SKM-1 treated with dmso at 0.1 percent for 144 hours (cell line): ENCODE data around the gene SPRED2.
A peak's percentile ranks its signal among the peaks of the same experiment; 100 is the strongest.

Experiments used
- DNase-seq: peaks from one replicate; lab custom pipeline; 2025; ENCODE audit not compliant: unreplicated experiment; lab: John Stamatoyannopoulos, UW

Gene SPRED2

DNA sequence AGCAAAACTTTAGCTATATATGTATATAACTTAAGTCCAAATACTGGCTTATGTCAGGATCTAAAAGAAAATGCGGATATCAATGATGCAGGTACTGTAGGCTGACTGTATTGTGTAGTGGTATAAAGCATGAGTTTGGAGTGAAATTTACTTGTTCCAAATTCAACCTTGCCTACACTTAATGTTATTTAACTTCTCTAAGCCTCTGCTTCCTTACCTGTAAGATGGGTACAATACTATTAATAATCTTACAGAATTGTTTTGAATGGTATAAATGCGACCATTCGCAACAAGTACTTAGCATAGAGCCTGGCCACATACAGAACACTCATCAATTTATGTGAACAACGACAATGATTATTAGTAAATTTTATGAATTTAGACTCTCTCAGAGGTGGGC lies 62.4 kb downstream of the SPRED2 start:
- no peak for DNase-seq

DNA sequence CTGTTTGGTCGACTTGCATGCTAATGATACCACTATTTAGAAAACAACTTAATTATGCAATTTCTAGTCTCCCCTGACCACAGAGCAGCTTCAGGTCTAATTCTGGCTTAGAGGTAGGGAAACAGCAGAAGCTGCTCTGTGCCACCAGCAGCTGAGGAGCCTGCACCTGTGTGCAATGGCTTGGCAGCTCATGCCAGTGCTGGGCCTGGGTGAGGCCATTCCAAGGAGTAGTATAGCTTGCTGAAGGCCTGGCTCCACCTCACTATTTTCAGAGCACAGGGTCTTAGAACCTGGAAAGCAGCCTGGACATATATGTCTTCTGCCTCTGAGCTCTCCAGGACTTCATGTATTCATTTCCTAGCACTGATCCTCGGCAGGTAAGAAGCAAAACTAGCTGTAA lies 62.8 kb downstream of the SPRED2 start:
- DNase-seq: no peak

DNA sequence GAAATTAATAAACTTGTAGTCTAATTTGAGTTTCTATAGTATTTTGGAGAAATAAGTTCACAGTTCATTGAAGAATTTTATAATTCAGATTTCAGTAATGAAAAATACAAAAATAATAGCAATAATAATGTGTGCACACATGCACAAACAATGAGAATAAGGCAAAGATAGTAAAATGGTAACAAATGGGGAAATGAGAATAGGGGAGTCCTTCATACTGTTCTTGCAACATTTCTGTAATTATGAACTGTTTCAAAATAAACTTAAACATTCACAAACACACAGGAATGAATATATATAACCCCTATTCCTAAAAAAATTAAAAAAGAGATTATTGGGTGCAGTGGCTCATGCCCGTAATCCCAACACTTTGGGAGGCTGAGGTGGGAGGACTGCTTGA lies 63.9 kb downstream of the SPRED2 start:
- DNase-seq: no peak

GRCh38 chr2:65367524-65367923 lies 64.9 kb downstream of the SPRED2 start:
- DNase-seq: no peak

- DNase-seq: peak; percentile 8
Measured at GRCh38 chr2:65366595-65367125, 65.7 kb downstream of the SPRED2 start.

GRCh38 chr2:65364986-65365733 lies 67.2 kb downstream of the SPRED2 start:
- no peak for DNase-seq

GRCh38 chr2:65363879-65364666 lies 68.3 kb downstream of the SPRED2 start:
- no peak for DNase-seq

DNA sequence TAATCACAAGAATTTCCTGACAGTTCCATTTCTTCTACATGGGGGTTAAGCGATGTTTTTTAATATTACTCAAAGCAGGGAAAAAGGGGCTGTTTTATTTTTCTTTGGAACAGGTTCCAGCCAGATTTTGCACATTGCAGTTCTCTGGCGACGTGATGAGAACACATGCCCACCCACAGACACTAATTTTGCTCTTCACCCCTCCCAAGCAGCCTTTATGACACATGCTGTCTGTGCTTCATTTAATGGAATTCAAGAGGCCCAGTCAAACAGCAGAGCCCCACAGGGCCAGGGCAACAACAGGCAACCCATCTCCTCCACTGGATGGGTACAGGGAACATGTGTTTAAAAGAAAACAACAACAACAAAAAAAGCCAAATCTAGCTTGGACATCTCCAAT lies 70.8 kb downstream of the SPRED2 start:
- no peak for DNase-seq

DNA sequence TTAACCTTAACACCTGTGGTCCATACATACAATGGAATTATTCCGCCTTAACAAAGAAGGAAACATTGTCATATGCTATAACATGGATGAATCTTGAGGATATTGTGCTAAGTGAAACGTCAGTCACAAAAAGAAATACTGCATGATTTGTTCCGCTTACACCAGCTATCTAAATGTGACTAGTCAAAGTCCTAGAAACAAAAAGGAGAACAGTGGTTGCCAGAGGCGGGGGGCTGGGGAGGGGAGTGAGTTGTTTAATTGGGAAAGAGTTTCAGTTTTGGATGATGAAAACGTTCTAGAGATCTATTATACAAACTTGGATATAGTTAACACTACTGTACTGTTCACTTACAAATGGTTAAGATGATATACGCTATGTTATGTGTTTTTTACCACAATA lies 72.0 kb downstream of the SPRED2 start:
- DNase-seq: no peak

GRCh38 chr2:65358678-65359400 lies 73.6 kb downstream of the SPRED2 start:
- DNase-seq: no peak

- no peak for DNase-seq
Measured at GRCh38 chr2:65357959-65358294, 74.5 kb downstream of the SPRED2 start.

- no peak for DNase-seq
Measured at GRCh38 chr2:65357095-65357958, 75.1 kb downstream of the SPRED2 start.

DNA sequence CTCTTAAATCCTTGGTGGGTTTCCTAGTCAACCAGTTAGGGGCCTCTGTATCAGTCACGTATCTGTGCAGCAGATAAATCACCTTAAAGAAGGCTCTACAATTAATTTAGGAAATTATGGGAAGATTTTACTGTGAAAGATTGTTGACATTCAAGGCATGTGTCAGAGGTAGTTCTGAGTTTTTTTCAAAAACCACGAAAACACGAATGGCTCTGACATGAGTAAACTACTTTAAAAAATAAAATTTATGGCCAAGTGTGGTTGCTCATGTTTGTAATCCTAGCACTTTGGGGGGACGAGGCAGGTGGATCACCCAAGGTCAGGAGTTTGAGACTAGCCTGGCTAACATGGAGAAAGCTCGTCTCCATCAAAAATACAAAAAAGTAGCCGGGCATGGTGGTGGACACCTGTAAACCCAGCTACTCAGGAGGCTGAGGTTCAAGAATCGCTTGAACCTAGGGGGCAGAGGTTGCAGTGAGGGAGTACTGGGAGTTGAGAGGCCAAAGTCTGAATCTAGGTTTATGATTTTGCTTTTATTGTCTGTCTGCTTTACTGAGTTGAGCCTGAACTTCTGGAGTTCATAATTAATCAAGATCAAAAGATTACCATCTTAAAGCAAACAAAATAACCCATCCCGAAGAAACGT lies 77.1 kb downstream of the SPRED2 start:
- DNase-seq: no peak

GRCh38 chr2:65354773-65355172 lies 77.6 kb downstream of the SPRED2 start:
- DNase-seq: no peak

- DNase-seq: peak; percentile 8
Measured at GRCh38 chr2:65353927-65354326, 78.5 kb downstream of the SPRED2 start.

GRCh38 chr2:65353046-65353445 lies 79.4 kb downstream of the SPRED2 start:
- no peak for DNase-seq

- DNase-seq: no peak
Measured at GRCh38 chr2:65351948-65352595, 80.3 kb downstream of the SPRED2 start.

DNA sequence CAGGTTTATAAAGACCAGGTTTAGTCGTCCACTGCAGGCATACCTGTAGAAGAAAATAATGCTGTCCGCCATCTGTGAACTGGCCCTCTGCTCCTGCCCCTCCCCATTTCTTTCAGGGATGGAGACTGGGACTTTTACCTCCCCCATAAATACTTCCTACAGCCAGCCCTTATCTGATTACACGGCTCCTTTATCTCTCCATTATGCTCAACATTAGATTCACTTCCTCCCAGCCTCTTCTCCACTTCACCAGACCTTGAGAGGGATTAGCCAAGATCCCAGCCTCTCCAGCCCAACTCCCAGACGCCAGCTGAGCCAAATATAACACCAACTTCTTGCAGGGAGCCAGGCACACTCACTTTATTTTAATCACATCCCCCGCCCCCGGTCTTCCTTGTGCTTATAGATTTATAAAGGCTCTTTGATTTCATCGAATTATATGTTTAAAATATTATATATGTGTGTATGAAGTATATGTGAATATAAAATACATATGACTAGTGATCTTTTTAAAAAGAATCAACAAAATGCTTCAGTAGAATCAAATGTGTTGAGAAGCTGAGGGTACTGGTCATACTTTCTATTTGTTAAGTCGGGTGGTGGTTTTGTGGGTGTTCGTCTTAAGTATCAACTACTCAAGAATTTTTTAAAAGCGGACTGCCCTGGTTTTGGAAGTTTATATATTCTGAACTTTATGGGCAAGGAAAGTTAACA lies 81.0 kb downstream of the SPRED2 start:
- no peak for DNase-seq

GRCh38 chr2:65350651-65351056 lies 81.7 kb downstream of the SPRED2 start:
- DNase-seq: no peak
